ENCODE measurements around the gene SYNJ2. TPM values are rescaled to one million over a fixed set of nuclear protein-coding genes. Genes with fewer than 3 reads are reported as not detected.

SYNJ2 gene
- total RNA-seq, 1 experiment from 2014 or later = 24.5 TPM

GRCh38 chr6:158125271-158125670 lies 143.6 kb downstream of the SYNJ2 start:
- H3K4me3 Mint-ChIP-seq = no peak overlapping the region
- Histone ChIP-seq H4K20me1 (ENCODE audit: control insufficient read depth, insufficient read depth, insufficient read length) (no peaks in the 10 kb centered on the region), H3K56ac (ENCODE audit: insufficient read length, low read depth, low read length) (no peak overlapping the region), H3K23ac (ENCODE audit: insufficient read length, low read depth, low read length) (no peak overlapping the region), H4K5ac (ENCODE audit: insufficient read length, low read depth, low read length) (no peak overlapping the region), H2BK20ac (ENCODE audit: low read depth, low read length, poor library complexity, severe bottlenecking) (no peak overlapping the region), H3K27me3 (ENCODE audit: insufficient read depth, low read length) (no peaks in the 10 kb centered on the region), H4K8ac (replicated peaks; ENCODE audit: insufficient read length, low read depth, low read length) (no peak overlapping the region), H3K18ac (ENCODE audit: insufficient read length, low read depth, low read length) (no peak overlapping the region), H3K4me2 (ENCODE audit: insufficient read depth, insufficient read length, low read length) (no peak overlapping the region), H3K79me2 (ENCODE audit: insufficient read depth, low read length) (no peaks in the 10 kb centered on the region), H3K9me3 (ENCODE audit: control insufficient read depth, low read depth, low read length) (no peaks in the 10 kb centered on the region), H2BK12ac (ENCODE audit: insufficient read length, low read depth, low read length) (no peak overlapping the region), H2AK5ac (ENCODE audit: insufficient read length, low read length) (no peak overlapping the region), H4K91ac (ENCODE audit: insufficient read length, low read depth, low read length) (no peak overlapping the region), H3K9ac (ENCODE audit: extremely low read depth, insufficient read length, low read length) (no peak overlapping the region), H3K14ac (ENCODE audit: insufficient read depth, low read length) (no peak overlapping the region), H3K79me1 (ENCODE audit: insufficient read depth, low read depth, low read length, poor library complexity, severe bottlenecking) (no peaks in the 10 kb centered on the region), H3K4me1 (ENCODE audit: insufficient read depth, low read length) (no peaks in the 10 kb centered on the region), H3K23me2 (ENCODE audit: insufficient read length, low read depth, low read length, poor library complexity, severe bottlenecking) (no peaks in the 10 kb centered on the region), H3T11ph (ENCODE audit: low read length) (no peak overlapping the region), H2AFZ (ENCODE audit: low read length) (no peak overlapping the region), H2BK15ac (ENCODE audit: low read depth, low read length) (no peak overlapping the region), H3K4ac (ENCODE audit: low read depth, low read length) (no peak overlapping the region), H2BK5ac (ENCODE audit: insufficient read length, low read length) (no peak overlapping the region), H2BK120ac (ENCODE audit: low read depth, low read length, poor library complexity, severe bottlenecking) (no peak overlapping the region), H3K27ac (ENCODE audit: insufficient read length, low read depth, low read length) (no peak overlapping the region)
- H3K4me1 Mint-ChIP-seq = 0 out of 4 replicates have a peak, but pooled peaks cover 0 to 2% of the 10 kb centered on the region in 2 experiments
- H3K9me3 Mint-ChIP-seq = no peaks in the 10 kb centered on the region
- WGBS (ENCODE audit: extremely low coverage, insufficient read length, low lambda C conversion rate) = no CpG with 5 or more reads among the region's 2 CpGs
- H3K27me3 Mint-ChIP-seq (ENCODE audit: low read depth) = no peaks in the 10 kb centered on the region
- TF ChIP-seq CTCF (conservative IDR thresholded peaks at IDR 0.05) = no peak
- H3K27ac Mint-ChIP-seq = no peak overlapping the region
- DNase-seq = no peak
- peaks cover 2 to 12% (median 5%) of the 10 kb centered on the region in 3 experiments; a peak in 5 of 7 replicates for H3K36me3 Mint-ChIP-seq (ENCODE audit: insufficient read depth in 1 of 3, low read depth in 3 of 3)
